ENCODE measurements around the gene MARK4. TPM values are rescaled to one million over a fixed set of nuclear protein-coding genes. Genes with fewer than 3 reads are reported as not detected.

Gene MARK4
- total RNA-seq, 4 donors from 2014 or later, result 11.0 to 40.8 (median 13.2) TPM

- H3K9me3 ChIP-seq, result no peaks in the 10 kb centered on the region
- H3K27me3 ChIP-seq, result peaks cover 47% of the 10 kb centered on the region
- TF ChIP-seq CTCF (IDR thresholded peaks at IDR 0.05) (no peak), POLR2AphosphoS5 (IDR thresholded peaks at IDR 0.05) (no peak), POLR2A (IDR thresholded peaks at IDR 0.05) (no peak), EP300 (IDR thresholded peaks at IDR 0.05; ENCODE audit: low read depth) (no peak)
- intact Hi-C loops (cut with DNase I; ENCODE audit: low total_unique reads) (loop anchor here (10.0 kb wide), 1 partner anchor 243 kb away; no protein-coding TSS in a partner anchor), in situ Hi-C loops (cut with MboI; ENCODE audit: low pct_ligation_motif_present in 1 of 4, low pct_unique_long_range_greater_than_20kb in 1 of 4, low sequenced_read_pairs in 3 of 4) (no loop called here)
- H3K4me3 ChIP-seq, result no peak overlapping the region
- DNase-seq, result no peak
- no peak overlapping the region for H3K27ac ChIP-seq
- H3K4me1 ChIP-seq, result no peaks in the 10 kb centered on the region
- no peaks in the 10 kb centered on the region for H3K36me3 ChIP-seq
- WGBS, 2 donors (ENCODE audit: low coverage in 1 of 2), result 73% methylated on average over 20 of the region's 25 CpGs; no CpG with 5 or more reads in 1 of the 2 donors
Observed at GRCh38 chr19:45347570-45348366, 96.7 kb downstream of the MARK4 start.

GRCh38 chr19:45348367-45349125 is 97.5 kb downstream of the MARK4 start:
- WGBS, 2 donors (ENCODE audit: low coverage in 1 of 2), result 89% methylated on average over 23 of the region's 23 CpGs; no CpG with 5 or more reads in 1 of the 2 donors
- H3K36me3 ChIP-seq, result no peaks in the 10 kb centered on the region
- TF ChIP-seq POLR2A (IDR thresholded peaks at IDR 0.05) (no peak), EP300 (IDR thresholded peaks at IDR 0.05; ENCODE audit: low read depth) (no peak), CTCF (IDR thresholded peaks at IDR 0.05) (no peak), POLR2AphosphoS5 (IDR thresholded peaks at IDR 0.05) (no peak)
- DNase-seq, result no peak
- no peak overlapping the region for H3K27ac ChIP-seq
- H3K27me3 ChIP-seq, result peaks cover 41% of the 10 kb centered on the region
- intact Hi-C loops (cut with DNase I; ENCODE audit: low total_unique reads) (loop anchor here (10.0 kb wide), 1 partner anchor 244 kb away; no protein-coding TSS in a partner anchor), in situ Hi-C loops (cut with MboI; ENCODE audit: low pct_ligation_motif_present in 1 of 4, low pct_unique_long_range_greater_than_20kb in 1 of 4, low sequenced_read_pairs in 3 of 4) (no loop called here)
- no peak overlapping the region for H3K4me3 ChIP-seq
- no peaks in the 10 kb centered on the region for H3K9me3 ChIP-seq
- no peaks in the 10 kb centered on the region for H3K4me1 ChIP-seq

- TF ChIP-seq POLR2AphosphoS5 (IDR thresholded peaks at IDR 0.05), result no peak
- no peak for TF ChIP-seq CTCF (IDR thresholded peaks at IDR 0.05)
- no peak for TF ChIP-seq POLR2A (IDR thresholded peaks at IDR 0.05)
- TF ChIP-seq EP300 (IDR thresholded peaks at IDR 0.05; ENCODE audit: low read depth), result no peak
- no peaks in the 10 kb centered on the region for H3K36me3 ChIP-seq
- no peaks in the 10 kb centered on the region for H3K9me3 ChIP-seq
- 43 to 60% methylated on average over 1 to 3 of the region's 3 CpGs for WGBS, 2 donors (ENCODE audit: low coverage in 1 of 2)
- no peak overlapping the region for H3K27ac ChIP-seq
- no peak overlapping the region for H3K4me3 ChIP-seq
- H3K4me1 ChIP-seq, result no peaks in the 10 kb centered on the region
- no peak for DNase-seq
- in situ Hi-C loops (cut with MboI; ENCODE audit: low pct_ligation_motif_present in 1 of 4, low pct_unique_long_range_greater_than_20kb in 1 of 4, low sequenced_read_pairs in 3 of 4), result no loop called here
- peaks cover 40% of the 10 kb centered on the region for H3K27me3 ChIP-seq
- intact Hi-C loops (cut with DNase I; ENCODE audit: low total_unique reads), result loop anchor here (10.0 kb wide), 1 partner anchor 244 kb away; no protein-coding TSS in a partner anchor
Observed at GRCh38 chr19:45349126-45349415, 98.0 kb downstream of the MARK4 start.

- no peak for TF ChIP-seq CTCF (IDR thresholded peaks at IDR 0.05)
- no peak for TF ChIP-seq POLR2A (IDR thresholded peaks at IDR 0.05)
- no peak for TF ChIP-seq POLR2AphosphoS5 (IDR thresholded peaks at IDR 0.05)
- no peak for TF ChIP-seq EP300 (IDR thresholded peaks at IDR 0.05; ENCODE audit: low read depth)
- Histone ChIP-seq H3K4me1 (no peaks in the 10 kb centered on the region), H3K4me3 (no peak overlapping the region), H3K36me3 (no peaks in the 10 kb centered on the region), H3K9me3 (no peaks in the 10 kb centered on the region), H3K27me3 (peaks cover 36% of the 10 kb centered on the region), H3K27ac (no peak overlapping the region)
- WGBS, 2 donors (ENCODE audit: low coverage in 1 of 2), result 89% methylated on average over 17 of the region's 17 CpGs; no CpG with 5 or more reads in 1 of the 2 donors
- DNase-seq, result no peak
- intact Hi-C loops (cut with DNase I; ENCODE audit: low total_unique reads), result loop anchor here (10.0 kb wide), 1 partner anchor 245 kb away; no protein-coding TSS in a partner anchor
- in situ Hi-C loops (cut with MboI; ENCODE audit: low pct_ligation_motif_present in 1 of 4, low pct_unique_long_range_greater_than_20kb in 1 of 4, low sequenced_read_pairs in 3 of 4), result no loop called here
Observed at GRCh38 chr19:45349430-45349941, 98.4 kb downstream of the MARK4 start.

Measured in transverse colon (tissue), 4 donors.